Activated effector memory CD4-positive, alpha-beta T cell treated with anti-CD3 and anti-CD28 coated beads, Interleukin-2, amount 50 U/mL, for 16 hours (primary cell): ENCODE data around the gene NR6A1.

Source experiments
- DNase-seq: peaks from one replicate; pipeline ENCODE4 v3.0.0-alpha.2; 2020

NR6A1 gene

DNA sequence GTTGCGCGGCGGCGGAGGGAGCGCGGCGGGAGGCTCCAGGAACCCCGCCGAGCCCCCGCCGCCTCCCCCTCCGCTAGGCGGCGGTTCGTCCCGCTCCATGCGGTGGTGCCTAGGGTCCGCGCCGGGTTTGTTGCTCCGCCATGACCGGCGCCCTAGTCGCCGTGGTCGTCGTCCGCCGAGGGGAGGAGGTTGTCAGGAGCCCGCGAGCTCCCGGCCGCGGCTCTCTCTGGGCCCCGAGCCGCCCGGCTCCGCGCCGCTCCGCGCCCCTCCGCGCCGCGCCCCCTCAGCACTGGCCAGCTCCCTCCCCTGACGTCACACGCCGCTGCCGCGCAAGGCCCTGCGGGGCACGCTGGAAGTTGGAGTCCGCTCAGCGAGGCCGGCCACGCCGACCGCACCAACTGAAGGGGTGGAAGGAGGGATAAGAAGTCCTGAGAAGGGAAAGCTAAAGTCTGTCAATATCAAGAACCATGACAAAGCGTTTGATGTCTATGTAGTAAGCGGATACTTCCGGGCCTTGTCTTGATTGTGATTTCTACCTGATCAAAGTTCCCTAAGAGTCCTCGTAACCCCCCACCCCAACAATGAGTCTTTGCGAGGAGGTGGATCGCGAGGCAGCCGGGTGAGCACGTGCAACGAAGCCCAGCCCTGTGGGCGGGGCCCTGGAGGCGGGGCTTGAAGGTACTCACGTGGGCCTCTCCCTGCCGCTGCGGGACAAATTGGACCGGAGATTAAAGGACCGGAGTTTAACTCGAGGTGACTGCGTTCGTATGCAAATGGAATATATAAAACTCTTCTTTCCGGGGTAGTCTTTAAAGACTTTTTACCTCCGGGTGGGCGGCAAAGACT, at the start of gene NR6A1:
TSS of gene NR6A1 (minus strand) at position 291 of the 846 bp plus-strand sequence.
- peak; percentile 97 for DNase-seq

GRCh38 chr9:124818431-124819281, 47.5 kb upstream of the NR6A1 start:
- no peak for DNase-seq

DNA sequence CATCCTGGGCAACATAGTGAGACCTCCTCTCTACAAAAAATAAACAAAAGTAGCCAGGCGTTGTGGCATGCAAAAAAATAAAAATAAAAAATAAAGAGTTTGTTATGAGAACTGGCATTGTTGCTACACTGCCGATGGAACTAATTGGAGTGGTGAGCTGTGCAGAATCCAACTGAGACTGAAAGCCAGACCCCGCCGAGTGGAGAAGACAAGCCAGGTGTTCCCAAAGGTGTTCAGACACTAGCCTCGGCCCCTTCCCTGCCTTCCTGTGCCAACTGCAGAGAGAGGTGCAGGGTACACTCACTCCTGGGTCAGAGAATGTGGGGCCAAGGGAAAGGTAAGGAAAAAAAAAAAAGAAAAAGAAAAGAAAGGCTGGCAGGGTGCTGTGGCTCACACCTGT, 44.5 kb upstream of the NR6A1 start:
- DNase-seq: no peak

- DNase-seq: no peak
These were observed 43.0 kb upstream of the NR6A1 start for GRCh38 chr9:124814164-124814535.

DNA sequence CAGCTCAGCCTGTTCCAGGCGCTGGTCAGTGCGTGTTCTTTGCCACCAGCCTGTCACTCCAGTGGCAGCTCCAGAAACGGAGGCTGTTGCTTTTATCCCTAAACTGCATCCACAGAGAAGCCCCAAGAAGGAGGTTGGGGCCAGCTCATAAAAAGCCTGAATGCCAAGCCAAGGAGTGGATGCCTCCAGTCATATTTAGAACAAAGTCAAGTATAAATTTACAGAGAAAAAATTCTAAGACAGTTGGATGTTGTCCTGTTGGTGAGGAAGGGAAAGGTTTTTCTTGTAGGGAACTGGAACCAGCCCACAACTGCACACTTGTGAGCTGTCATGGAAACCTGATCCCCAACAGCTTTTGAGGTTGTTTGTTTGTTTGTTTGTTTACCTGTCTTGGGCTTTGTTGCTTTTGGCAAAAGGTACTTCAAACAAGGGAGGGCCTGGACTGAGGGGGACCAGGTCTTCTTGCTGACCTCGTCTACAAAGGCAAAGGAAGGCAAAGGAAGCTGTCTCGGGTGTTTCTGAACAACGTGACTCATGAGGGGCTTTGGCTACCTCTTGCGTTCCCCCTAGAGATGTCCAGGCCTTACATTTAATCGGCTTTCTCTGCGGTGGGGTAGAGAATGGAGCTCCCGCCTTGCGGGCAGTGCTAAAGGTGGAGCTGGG, 42.5 kb upstream of the NR6A1 start:
- DNase-seq: no peak

DNA sequence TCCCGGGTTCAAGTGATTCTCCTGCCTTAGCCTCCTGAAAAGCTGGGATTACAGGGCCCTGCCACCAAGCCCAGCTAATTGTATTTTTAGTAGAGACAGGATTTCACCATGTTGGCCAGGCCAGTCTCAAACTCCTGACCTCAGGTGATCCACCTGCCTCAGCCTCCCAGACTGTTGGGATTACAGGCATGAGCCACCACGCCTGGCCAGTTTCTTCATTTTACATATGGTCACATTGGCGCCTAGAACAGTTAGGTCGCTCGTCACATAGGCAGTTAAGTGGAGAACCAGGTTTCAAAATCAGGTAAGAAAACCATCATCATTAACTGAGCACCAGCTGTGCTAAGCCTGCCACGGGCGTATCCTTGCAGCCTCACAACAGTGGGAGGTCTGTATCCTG, 41.9 kb upstream of the NR6A1 start:
- no peak for DNase-seq

- DNase-seq: no peak
These were observed 41.3 kb upstream of the NR6A1 start for GRCh38 chr9:124812441-124812876.

DNA sequence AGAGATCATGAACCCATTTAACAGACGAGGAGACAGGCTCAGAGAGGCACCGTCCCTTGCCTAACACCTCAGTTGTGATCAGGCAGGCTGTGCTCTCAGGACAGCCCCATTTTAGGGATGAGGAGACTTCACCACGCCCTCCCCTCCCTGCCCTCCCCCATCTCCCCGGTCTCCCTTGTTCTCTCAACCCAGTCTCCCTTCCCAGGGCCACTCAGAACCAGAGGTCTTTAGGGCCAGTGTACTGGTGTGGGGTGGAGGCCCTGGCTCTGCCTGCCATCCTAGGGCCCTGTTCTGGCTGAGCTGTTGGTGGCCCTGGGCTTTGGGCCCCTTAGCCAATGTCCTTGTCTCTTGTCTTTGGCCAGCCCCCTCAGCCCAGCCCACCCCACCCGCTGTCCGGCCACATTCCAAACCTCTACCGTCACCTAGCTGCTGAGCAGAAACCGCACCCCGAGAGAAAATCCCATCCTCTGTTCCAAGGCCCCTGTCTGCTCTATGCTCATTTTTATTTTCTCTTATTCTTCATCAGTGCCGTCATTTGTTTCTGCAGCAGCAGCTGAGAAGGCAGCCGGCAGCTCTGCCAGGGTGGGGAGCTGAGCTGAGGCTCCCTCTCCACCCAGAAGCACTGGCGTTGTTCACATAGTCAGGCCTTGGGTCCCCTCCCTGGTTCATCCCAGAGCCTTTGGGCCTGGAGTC, 39.7 kb upstream of the NR6A1 start:
- no peak for DNase-seq

DNA sequence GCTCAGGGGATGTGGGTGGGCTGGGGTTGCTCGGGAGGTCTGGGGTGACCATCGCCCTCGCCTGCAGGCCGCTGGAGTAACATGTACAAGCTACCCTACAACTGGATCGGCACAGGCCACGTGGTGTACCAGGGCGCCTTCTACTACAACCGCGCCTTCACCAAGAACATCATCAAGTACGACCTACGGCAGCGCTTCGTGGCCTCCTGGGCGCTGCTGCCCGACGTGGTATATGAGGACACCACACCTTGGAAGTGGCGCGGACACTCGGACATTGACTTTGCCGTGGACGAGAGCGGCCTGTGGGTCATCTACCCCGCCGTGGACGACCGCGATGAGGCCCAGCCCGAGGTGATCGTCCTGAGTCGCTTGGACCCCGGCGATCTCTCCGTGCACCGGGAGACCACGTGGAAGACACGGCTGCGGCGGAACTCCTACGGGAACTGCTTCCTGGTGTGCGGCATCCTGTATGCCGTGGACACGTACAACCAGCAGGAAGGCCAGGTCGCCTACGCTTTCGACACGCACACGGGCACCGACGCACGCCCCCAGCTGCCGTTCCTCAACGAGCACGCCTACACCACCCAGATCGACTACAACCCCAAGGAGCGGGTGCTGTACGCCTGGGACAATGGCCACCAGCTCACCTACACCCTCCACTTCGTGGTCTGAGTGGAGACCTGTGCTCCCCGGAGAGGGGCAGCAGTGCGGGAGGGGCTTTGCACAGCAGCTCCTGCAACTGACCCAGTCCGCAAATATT, 38.8 kb upstream of the NR6A1 start:
- no peak for DNase-seq

GRCh38 chr9:124809211-124809610, 38.1 kb upstream of the NR6A1 start:
- DNase-seq: no peak

- no peak for DNase-seq
These were observed 37.3 kb upstream of the NR6A1 start for GRCh38 chr9:124808246-124808956.

GRCh38 chr9:124805186-124805585, 34.1 kb upstream of the NR6A1 start:
- DNase-seq: no peak

DNA sequence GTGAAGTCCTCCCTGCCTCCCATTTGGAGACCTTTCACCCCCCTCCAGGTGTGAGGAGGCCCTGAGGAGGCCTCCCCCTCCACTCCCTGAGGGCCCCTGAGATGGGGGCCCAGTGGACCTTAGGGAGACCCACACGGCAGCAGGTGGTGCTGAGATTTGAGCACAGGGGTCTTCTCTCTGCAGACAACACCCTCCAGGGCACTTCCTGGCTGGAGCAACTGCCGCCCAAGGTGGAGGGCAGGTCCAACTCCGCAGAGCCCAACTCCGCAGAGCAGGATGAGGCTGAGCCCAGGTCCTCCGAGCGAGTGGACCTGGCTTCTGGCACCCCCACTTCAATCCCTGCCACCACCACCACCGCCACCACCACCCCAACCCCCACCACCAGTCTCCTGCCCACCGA, 32.8 kb upstream of the NR6A1 start:
- DNase-seq: no peak

DNA sequence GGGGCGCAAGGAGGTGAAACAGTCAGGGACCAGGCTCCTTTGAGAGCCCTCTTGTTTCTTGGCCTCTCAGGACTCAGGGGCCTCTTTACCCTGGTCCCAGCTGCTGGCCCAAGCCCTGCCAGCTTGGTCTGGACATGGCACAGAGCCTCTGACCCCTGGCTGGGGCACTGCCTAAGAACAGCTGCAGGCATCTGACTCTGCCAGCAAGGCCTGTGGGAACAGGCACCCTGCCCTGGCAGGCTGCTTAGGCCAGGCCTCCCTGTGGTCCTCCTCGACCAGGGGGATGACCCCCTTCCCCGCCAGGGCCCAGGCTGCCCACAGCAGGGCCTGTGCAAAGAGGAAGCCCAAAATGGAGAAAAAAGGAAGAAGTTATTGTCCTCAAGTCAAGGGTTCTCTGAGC, 31.3 kb upstream of the NR6A1 start:
- no peak for DNase-seq

- DNase-seq: no peak
These were observed 30.2 kb upstream of the NR6A1 start for GRCh38 chr9:124801356-124801755.

- DNase-seq: no peak
These were observed 29.5 kb upstream of the NR6A1 start for GRCh38 chr9:124800306-124801259.

DNA sequence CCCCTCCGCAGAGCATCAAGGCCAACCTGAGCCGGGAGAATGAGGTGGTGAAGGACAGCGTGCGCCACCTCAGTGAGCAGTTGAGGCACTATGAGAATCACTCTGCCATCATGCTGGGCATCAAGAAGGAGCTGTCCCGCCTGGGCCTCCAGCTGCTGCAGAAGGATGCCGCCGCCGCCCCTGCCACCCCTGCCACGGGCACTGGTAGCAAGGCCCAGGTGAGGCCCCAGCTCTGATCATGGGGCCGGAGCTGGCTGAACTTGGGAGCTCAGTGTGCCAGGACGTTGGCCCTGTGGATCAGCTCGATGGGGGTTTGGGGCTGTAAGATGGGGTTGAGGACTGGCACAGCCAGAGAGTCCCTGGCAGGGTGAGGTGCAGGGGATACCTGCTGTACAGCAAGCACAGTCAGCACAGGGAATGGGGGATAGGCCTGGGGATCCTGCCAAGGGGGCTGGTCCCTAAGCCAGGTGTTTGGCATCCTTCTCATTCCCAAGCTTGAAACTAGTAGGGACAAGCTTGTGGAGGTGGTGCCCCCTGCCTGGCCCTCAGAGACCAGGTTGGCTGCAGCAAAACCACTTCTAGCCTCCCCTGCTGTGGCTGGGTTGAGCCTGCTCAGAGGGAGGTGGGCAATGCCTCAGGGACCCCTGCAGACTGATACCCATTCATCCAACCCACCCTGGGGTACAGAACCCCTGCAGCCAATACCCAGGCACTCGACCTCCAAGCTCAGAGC, 28.3 kb upstream of the NR6A1 start:
- DNase-seq: no peak

DNA sequence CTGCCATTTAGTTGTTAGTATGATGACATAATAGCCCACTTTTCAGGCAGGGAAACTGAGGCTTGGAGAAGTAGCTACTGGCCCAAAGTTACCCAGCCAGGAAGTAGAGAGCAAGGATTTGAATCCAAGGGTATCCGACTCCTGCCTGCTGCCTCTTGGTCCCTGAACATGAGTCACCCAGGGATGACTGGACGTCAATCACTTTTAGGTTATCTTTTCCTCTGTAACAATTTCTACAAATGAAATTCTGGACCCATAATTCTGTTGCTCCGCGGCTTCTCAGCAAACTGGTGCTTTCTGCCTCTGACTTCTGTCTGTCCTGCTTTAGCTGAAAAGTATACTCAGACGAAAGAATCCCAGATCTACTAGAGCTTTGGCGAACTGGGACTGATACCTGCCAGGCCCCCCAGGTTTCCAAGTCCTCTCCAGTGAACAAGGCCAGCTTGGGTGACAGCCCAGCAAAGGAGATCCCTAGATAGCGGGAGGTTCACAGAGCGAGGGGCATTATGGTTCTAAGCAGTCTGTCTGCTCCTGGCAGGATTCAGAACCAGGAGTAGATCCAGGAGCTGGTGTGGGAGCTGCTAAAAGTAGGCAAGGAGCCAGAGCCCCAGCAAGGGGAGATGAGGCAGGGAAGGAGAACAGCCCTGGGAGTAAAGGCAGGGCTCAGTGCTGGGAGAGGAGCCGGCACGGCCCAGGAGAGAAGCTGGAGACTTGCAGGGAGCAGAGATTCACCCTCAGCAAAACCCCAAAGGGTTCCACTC, 26.4 kb upstream of the NR6A1 start:
- DNase-seq: no peak
